Measurements from ENCODE around the gene C12orf50. TPM values are rescaled to one million over a fixed set of nuclear protein-coding genes. Genes with fewer than 3 reads are reported as not detected.
"Not testable (repeated sequence)": the region's sequence is repeated elsewhere in the genome, so short reads cannot be mapped to it uniquely, and the experiment has no call there.

C12orf50 gene
- total RNA-seq, 2 donors from 2014 or later: 0.05 TPM; not detected in 1

- intact Hi-C loops (cut with DNase I): no loop called here
- peak; percentile 32 for DNase-seq
- no peak overlapping the region for H3K27ac ChIP-seq
Measured at GRCh38 chr12:88036353-88036965, 7.3 kb upstream of the C12orf50 start.

DNA sequence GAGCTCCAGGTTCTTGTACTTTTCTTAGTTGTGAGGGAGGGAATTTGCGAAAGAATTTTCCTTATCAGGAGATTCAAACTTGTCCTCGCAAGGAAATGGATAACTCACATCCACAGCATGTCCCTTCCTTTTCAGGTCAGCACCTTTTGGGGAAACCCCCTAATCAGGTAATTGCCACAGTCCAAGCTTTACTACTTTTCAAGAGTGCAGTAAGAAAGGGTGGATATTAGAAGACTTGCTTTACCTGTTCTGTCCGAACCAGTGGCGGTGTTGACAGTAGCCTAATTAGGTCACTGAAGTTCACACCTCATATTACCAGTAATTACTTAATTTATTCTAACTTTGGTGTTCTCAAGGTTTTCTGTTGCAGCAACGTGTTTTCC is 6.7 kb upstream of the C12orf50 start:
- Histone ChIP-seq H3K36me3 (no peaks in the 10 kb centered on the region), H3K9ac (ENCODE audit: low read depth in 2 of 2, low read length in 2 of 2) (peak overlapping the region; percentile 80 to 96), H3K27me3 (no peaks in the 10 kb centered on the region), H3K4me1 (peaks cover 7% of the 10 kb centered on the region), H3K4me3 (peak overlapping the region; percentile 81), H3K27ac (peak overlapping the region; percentile 69), H3K9me3 (no peaks in the 10 kb centered on the region)
- intact Hi-C loops (cut with DNase I): no loop called here
- TF ChIP-seq, protein P1, sequence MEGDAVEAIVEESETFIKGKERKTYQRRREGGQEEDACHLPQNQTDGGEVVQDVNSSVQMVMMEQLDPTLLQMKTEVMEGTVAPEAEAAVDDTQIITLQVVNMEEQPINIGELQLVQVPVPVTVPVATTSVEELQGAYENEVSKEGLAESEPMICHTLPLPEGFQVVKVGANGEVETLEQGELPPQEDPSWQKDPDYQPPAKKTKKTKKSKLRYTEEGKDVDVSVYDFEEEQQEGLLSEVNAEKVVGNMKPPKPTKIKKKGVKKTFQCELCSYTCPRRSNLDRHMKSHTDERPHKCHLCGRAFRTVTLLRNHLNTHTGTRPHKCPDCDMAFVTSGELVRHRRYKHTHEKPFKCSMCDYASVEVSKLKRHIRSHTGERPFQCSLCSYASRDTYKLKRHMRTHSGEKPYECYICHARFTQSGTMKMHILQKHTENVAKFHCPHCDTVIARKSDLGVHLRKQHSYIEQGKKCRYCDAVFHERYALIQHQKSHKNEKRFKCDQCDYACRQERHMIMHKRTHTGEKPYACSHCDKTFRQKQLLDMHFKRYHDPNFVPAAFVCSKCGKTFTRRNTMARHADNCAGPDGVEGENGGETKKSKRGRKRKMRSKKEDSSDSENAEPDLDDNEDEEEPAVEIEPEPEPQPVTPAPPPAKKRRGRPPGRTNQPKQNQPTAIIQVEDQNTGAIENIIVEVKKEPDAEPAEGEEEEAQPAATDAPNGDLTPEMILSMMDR (IDR thresholded peaks at IDR 0.05): no peak
- DNase-seq: peak; percentile 20

More at GRCh38 chr12:88036353-88036965, 7.3 kb upstream of the C12orf50 start:
- peak overlapping the region; percentile 81 for H3K4me3 ChIP-seq
- TF ChIP-seq, protein P1 (IDR thresholded peaks at IDR 0.05): no peak
- peak overlapping the region in 1 of 2 donors; percentile 96 for H3K9ac ChIP-seq (ENCODE audit: low read depth in 2 of 2, low read length in 2 of 2)
- H3K9me3 ChIP-seq: no peaks in the 10 kb centered on the region
- no peaks in the 10 kb centered on the region for H3K27me3 ChIP-seq
- no peaks in the 10 kb centered on the region for H3K36me3 ChIP-seq
- H3K4me1 ChIP-seq: peaks cover 7% of the 10 kb centered on the region

GRCh38 chr12:88035271-88035906 is 6.2 kb upstream of the C12orf50 start:
- intact Hi-C loops (cut with DNase I): no loop called here

GRCh38 chr12:88031161-88031560 is 2.0 kb upstream of the C12orf50 start:
- not testable (repeated sequence) for H3K4me1 ChIP-seq

More at GRCh38 chr12:88035271-88035906, 6.2 kb upstream of the C12orf50 start:
- Histone ChIP-seq H3K9ac (ENCODE audit: low read depth in 2 of 2, low read length in 2 of 2) (peak overlapping the region; percentile 80 to 96), H3K4me3 (peak overlapping the region; percentile 81), H3K36me3 (no peaks in the 10 kb centered on the region), H3K4me1 (peaks cover 7% of the 10 kb centered on the region), H3K9me3 (no peaks in the 10 kb centered on the region), H3K27ac (peak overlapping the region; percentile 69), H3K27me3 (no peaks in the 10 kb centered on the region)
- TF ChIP-seq, protein P1 (IDR thresholded peaks at IDR 0.05): no peak
- peak; percentile 92 for DNase-seq

GRCh38 chr12:88026196-88026595 is 3.0 kb downstream of the C12orf50 start:
- H3K4me1 ChIP-seq: no peaks in the 10 kb centered on the region
- H3K4me3 ChIP-seq: no peak overlapping the region
- no peak for DNase-seq
- H3K9me3 ChIP-seq: no peaks in the 10 kb centered on the region
- intact Hi-C loops (cut with DNase I): no loop called here
- no peaks in the 10 kb centered on the region for H3K27me3 ChIP-seq
- TF ChIP-seq, protein P1 (IDR thresholded peaks at IDR 0.05): no peak
- no peak overlapping the region for H3K27ac ChIP-seq
- H3K36me3 ChIP-seq: no peaks in the 10 kb centered on the region
- H3K9ac ChIP-seq (ENCODE audit: low read depth in 2 of 2, low read length in 2 of 2): no peak overlapping the region

More at GRCh38 chr12:88031161-88031560, 2.0 kb upstream of the C12orf50 start:
- H3K27ac ChIP-seq; H3K36me3 ChIP-seq; H3K9me3 ChIP-seq; H3K27me3 ChIP-seq; H3K4me3 ChIP-seq; H3K9ac ChIP-seq (ENCODE audit: low read depth in 2 of 2, low read length in 2 of 2); DNase-seq; intact Hi-C loops (cut with DNase I): not testable (repeated sequence)

GRCh38 chr12:88017964-88018363 is 11.2 kb downstream of the C12orf50 start:
- Histone ChIP-seq H3K9ac (ENCODE audit: low read depth in 2 of 2, low read length in 2 of 2) (no peak overlapping the region), H3K4me3 (no peak overlapping the region), H3K36me3 (no peaks in the 10 kb centered on the region), H3K27me3 (no peaks in the 10 kb centered on the region), H3K27ac (no peak overlapping the region), H3K9me3 (no peaks in the 10 kb centered on the region), H3K4me1 (no peaks in the 10 kb centered on the region)
- DNase-seq: no peak
- intact Hi-C loops (cut with DNase I): no loop called here
- TF ChIP-seq, protein P1 (IDR thresholded peaks at IDR 0.05): no peak

Data from colonic mucosa (tissue), 4 donors.